H9 (cell line): ENCODE measurements around the gene SLC39A8. TPM values are rescaled to one million over a fixed set of nuclear protein-coding genes. Genes with fewer than 3 reads are reported as not detected.

Experiments used
- DNase-seq: peaks from one replicate; pipeline ENCODE4 v3.0.0-alpha.2; 2017
- H2AFZ ChIP-seq: one replicate; pipeline ENCODE4 v1.6.1; 2013; ENCODE audit warnings: mild to moderate bottlenecking, low read length, control low read depth, moderate library complexity
- H2AK5ac ChIP-seq: 2 replicates; pipeline ENCODE4 v1.6.1; 2013; ENCODE audit warnings: low read length, control low read depth, mixed read lengths; ENCODE audit not compliant: insufficient read length
- H2BK120ac ChIP-seq: one replicate; pipeline ENCODE4 v1.6.1; 2013; ENCODE audit warnings: low read depth, mild to moderate bottlenecking, low read length, control low read depth, inconsistent platforms; ENCODE audit not compliant: poor library complexity, severe bottlenecking
- H2BK12ac ChIP-seq: 2 replicates; pipeline ENCODE4 v1.6.1; 2013; ENCODE audit warnings: low read length, control low read depth, mixed read lengths, low read depth; ENCODE audit not compliant: insufficient read length
- H2BK15ac ChIP-seq: 2 replicates; pipeline ENCODE4 v1.6.1; 2013; ENCODE audit warnings: low read depth, low read length, control low read depth
- H2BK20ac ChIP-seq: one replicate; pipeline ENCODE4 v1.6.1; 2013; ENCODE audit warnings: low read depth, mild to moderate bottlenecking, low read length, control low read depth, inconsistent platforms; ENCODE audit not compliant: poor library complexity, severe bottlenecking
- H2BK5ac ChIP-seq: 2 replicates; pipeline ENCODE4 v1.6.1; 2013; ENCODE audit warnings: low read length, control low read depth, mixed read lengths; ENCODE audit not compliant: insufficient read length
- H3K14ac ChIP-seq: 2 replicates; pipeline ENCODE4 v1.6.1; 2013; ENCODE audit warnings: low read length, control low read depth; ENCODE audit not compliant: insufficient read depth
- H3K18ac ChIP-seq: 2 replicates; pipeline ENCODE4 v1.6.1; 2013; ENCODE audit warnings: low read depth, mild to moderate bottlenecking, mixed read lengths, low read length, control low read depth; ENCODE audit not compliant: insufficient read length
- H3K23ac ChIP-seq: 2 replicates; pipeline ENCODE4 v1.6.1; 2013; ENCODE audit warnings: low read length, control low read depth, mixed read lengths, low read depth; ENCODE audit not compliant: insufficient read length
- H3K23me2 ChIP-seq: 2 replicates; pipeline ENCODE4 v1.6.1; 2013; ENCODE audit warnings: low read depth, mild to moderate bottlenecking, mixed read lengths, low read length, control low read depth; ENCODE audit not compliant: insufficient read length, poor library complexity, severe bottlenecking
- H3K27ac ChIP-seq: 2 replicates; pipeline ENCODE4 v1.5.1; 2013; ENCODE audit warnings: low read length, control low read depth, mixed read lengths, low read depth; ENCODE audit not compliant: insufficient read length
- H3K27me3 ChIP-seq: 2 replicates; pipeline ENCODE4 v1.6.1; 2013; ENCODE audit warnings: low read length, control low read depth, inconsistent platforms; ENCODE audit not compliant: insufficient read depth
- H3K4ac ChIP-seq: 2 replicates; pipeline ENCODE4 v1.6.1; 2013; ENCODE audit warnings: low read depth, mild to moderate bottlenecking, control low read depth, inconsistent platforms, low read length, moderate library complexity
- H3K4me1 ChIP-seq: 2 replicates; pipeline ENCODE4 v1.6.1; 2013; ENCODE audit warnings: low read length, control low read depth, inconsistent platforms; ENCODE audit not compliant: insufficient read depth
- H3K4me2 ChIP-seq: 2 replicates; pipeline ENCODE4 v1.6.1; 2013; ENCODE audit warnings: low read length, control low read depth, mixed read lengths; ENCODE audit not compliant: insufficient read length, insufficient read depth
- H3K56ac ChIP-seq: 2 replicates; pipeline ENCODE4 v1.6.1; 2013; ENCODE audit warnings: low read depth, mild to moderate bottlenecking, mixed read lengths, low read length, control low read depth; ENCODE audit not compliant: insufficient read length
- H3K79me1 ChIP-seq: 2 replicates; pipeline ENCODE4 v1.6.1; 2013; ENCODE audit warnings: low read depth, mild to moderate bottlenecking, moderate library complexity, low read length, control low read depth, inconsistent platforms; ENCODE audit not compliant: insufficient read depth, poor library complexity, severe bottlenecking
- H3K79me2 ChIP-seq: 2 replicates; pipeline ENCODE4 v1.6.1; 2013; ENCODE audit warnings: low read length, control low read depth, inconsistent platforms; ENCODE audit not compliant: insufficient read depth
- H3K9ac ChIP-seq: 2 replicates; pipeline ENCODE4 v1.6.1; 2013; ENCODE audit warnings: low read length, control low read depth, mixed read lengths; ENCODE audit not compliant: insufficient read length; ENCODE audit errors: extremely low read depth
- H3K9me3 ChIP-seq: one replicate; pipeline ENCODE4 v1.6.1; 2013; ENCODE audit warnings: low read depth, low read length, inconsistent platforms; ENCODE audit not compliant: control insufficient read depth
- H3T11ph ChIP-seq: one replicate; pipeline ENCODE4 v1.6.1; 2013; ENCODE audit warnings: mild to moderate bottlenecking, low read length, control low read depth, inconsistent platforms
- H4K20me1 ChIP-seq: one replicate; pipeline ENCODE4 v1.6.1; 2013; ENCODE audit not compliant: control insufficient read depth, insufficient read length, insufficient read depth
- H4K5ac ChIP-seq: 2 replicates; pipeline ENCODE4 v1.6.1; 2013; ENCODE audit warnings: low read depth, mild to moderate bottlenecking, mixed read lengths, low read length, control low read depth; ENCODE audit not compliant: insufficient read length
- H4K8ac ChIP-seq: replicated peaks from 2 replicates; pipeline ENCODE4 v1.6.1; 2013; ENCODE audit warnings: low read length, control low read depth, mixed read lengths, low read depth; ENCODE audit not compliant: insufficient read length
- H4K91ac ChIP-seq: 2 replicates; pipeline ENCODE4 v1.6.1; 2013; ENCODE audit warnings: low read depth, mild to moderate bottlenecking, moderate library complexity, mixed read lengths, low read length, control low read depth; ENCODE audit not compliant: insufficient read length
- H3K27ac Mint-ChIP-seq, 3 experiments: 2 replicates in 2 of 3; 3 replicates in 1 of 3; pipeline ENCODE4 v1.8.0; 2020 to 2021; ENCODE audit warnings: mixed read lengths in 3 of 3, mild to moderate bottlenecking in 1 of 3, moderate library complexity in 1 of 3
- H3K27me3 Mint-ChIP-seq: 2 replicates; pipeline ENCODE4 v1.8.0; 2021; ENCODE audit warnings: low read depth, mild to moderate bottlenecking, moderate library complexity, mixed read lengths
- H3K36me3 Mint-ChIP-seq, 3 experiments: 2 replicates in 2 of 3; 3 replicates in 1 of 3; pipeline ENCODE4 v1.8.0; 2020 to 2021; ENCODE audit warnings: low read depth in 3 of 3, mixed read lengths in 3 of 3; ENCODE audit not compliant: insufficient read depth in 1 of 3
- H3K4me1 Mint-ChIP-seq, 2 experiments: 2 replicates each; pipeline ENCODE4 v1.8.0; 2020; ENCODE audit warnings: mixed read lengths in 2 of 2
- H3K4me3 Mint-ChIP-seq, 2 experiments: 2 replicates in 1 of 2; 3 replicates in 1 of 2; pipeline ENCODE4 v1.8.0; 2020 to 2021; ENCODE audit warnings: mild to moderate bottlenecking in 2 of 2, mixed read lengths in 2 of 2, moderate library complexity in 1 of 2
- H3K9me3 Mint-ChIP-seq, 2 experiments: 2 replicates in 1 of 2; 3 replicates in 1 of 2; pipeline ENCODE4 v1.8.0; 2020; ENCODE audit warnings: mild to moderate bottlenecking in 2 of 2, mixed read lengths in 2 of 2, moderate library complexity in 1 of 2
- WGBS: extraction: QIAGEN DNeasy Blood & Tissue Kit; methylation state at CpG from one replicate; pipeline ENCODE4 v1.1.7; 2013; ENCODE audit warnings: missing lambda C conversion rate, low lambda C conversion rate, mixed read lengths; ENCODE audit not compliant: insufficient read length; ENCODE audit errors: extremely low coverage; 5-methylcytosine and 5-hydroxymethylcytosine counted together
- total RNA-seq: library from RNA; stranded (reverse); gene quantifications from 2 replicates; pipeline ENCODE4 v1.2.1, GENCODE V29; 2021
- TF ChIP-seq, protein P1 (sequence below): fragments of 200-600 bp; sonication (generic); conservative IDR thresholded peaks from 3 replicates; pipeline ENCODE4 v1.8.0; 2021; ENCODE audit warnings: antibody characterized with exemption, mild to moderate bottlenecking

Gene SLC39A8
- total RNA-seq, 1 experiment from 2014 or later = 11.0 TPM

DNA sequence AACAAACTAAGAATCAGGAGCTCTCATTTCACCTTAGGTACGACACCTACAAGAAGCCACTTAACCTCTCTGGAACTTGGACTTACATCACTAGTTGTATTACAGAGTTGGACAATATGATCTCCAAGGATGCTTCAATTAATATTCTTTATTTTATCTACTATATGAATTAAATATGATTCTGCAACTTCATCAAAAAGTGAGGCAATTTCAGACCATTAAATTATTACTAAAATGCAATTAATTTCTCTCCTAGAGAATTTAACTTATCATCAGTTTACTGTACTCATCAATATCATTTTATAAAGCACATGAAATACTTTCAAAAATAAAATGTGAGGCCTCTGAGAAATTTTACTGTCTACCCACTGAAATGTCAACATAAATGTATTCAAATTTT lies 33.9 kb downstream of the SLC39A8 start:
- H4K5ac ChIP-seq = no peak overlapping the region
- H2BK15ac ChIP-seq = no peak overlapping the region
- H3K23me2 ChIP-seq = no peaks in the 10 kb centered on the region
- no peaks in the 10 kb centered on the region for H4K20me1 ChIP-seq
- Mint-ChIP-seq H3K4me3 (no peak overlapping the region), H3K27me3 (no peaks in the 10 kb centered on the region), H3K27ac (no peak overlapping the region), H3K4me1 (peaks cover 0 to 7% of the 10 kb centered on the region in 2 experiments; a peak in 2 of 4 replicates), H3K36me3 (no peaks in the 10 kb centered on the region; a peak in 1 of 7 replicates), H3K9me3 (no peaks in the 10 kb centered on the region)
- H3K4me2 ChIP-seq = no peak overlapping the region
- no peak overlapping the region for H2BK12ac ChIP-seq
- H3K79me2 ChIP-seq = no peaks in the 10 kb centered on the region
- WGBS = no CpG with 5 or more reads among the region's 1 CpG
- H3K27ac ChIP-seq = no peak overlapping the region
- no peak overlapping the region for H2BK5ac ChIP-seq
- H3K9me3 ChIP-seq = no peaks in the 10 kb centered on the region
- H3K9ac ChIP-seq = no peak overlapping the region
- H3K23ac ChIP-seq = no peak overlapping the region
- H4K91ac ChIP-seq = no peak overlapping the region
- no peak overlapping the region for H3K56ac ChIP-seq
- H3K27me3 ChIP-seq = no peaks in the 10 kb centered on the region
- DNase-seq = no peak
- no peak overlapping the region for H2AK5ac ChIP-seq
- no peak overlapping the region for H2BK20ac ChIP-seq
- H2BK120ac ChIP-seq = no peak overlapping the region
- no peaks in the 10 kb centered on the region; the same call in 1 of the 2 replicates for H3K4me1 ChIP-seq
- H4K8ac ChIP-seq = no peak overlapping the region
- H3K4ac ChIP-seq = no peak overlapping the region
- H3K79me1 ChIP-seq = no peaks in the 10 kb centered on the region
- no peak overlapping the region for H3K14ac ChIP-seq
- TF ChIP-seq, protein P1, sequence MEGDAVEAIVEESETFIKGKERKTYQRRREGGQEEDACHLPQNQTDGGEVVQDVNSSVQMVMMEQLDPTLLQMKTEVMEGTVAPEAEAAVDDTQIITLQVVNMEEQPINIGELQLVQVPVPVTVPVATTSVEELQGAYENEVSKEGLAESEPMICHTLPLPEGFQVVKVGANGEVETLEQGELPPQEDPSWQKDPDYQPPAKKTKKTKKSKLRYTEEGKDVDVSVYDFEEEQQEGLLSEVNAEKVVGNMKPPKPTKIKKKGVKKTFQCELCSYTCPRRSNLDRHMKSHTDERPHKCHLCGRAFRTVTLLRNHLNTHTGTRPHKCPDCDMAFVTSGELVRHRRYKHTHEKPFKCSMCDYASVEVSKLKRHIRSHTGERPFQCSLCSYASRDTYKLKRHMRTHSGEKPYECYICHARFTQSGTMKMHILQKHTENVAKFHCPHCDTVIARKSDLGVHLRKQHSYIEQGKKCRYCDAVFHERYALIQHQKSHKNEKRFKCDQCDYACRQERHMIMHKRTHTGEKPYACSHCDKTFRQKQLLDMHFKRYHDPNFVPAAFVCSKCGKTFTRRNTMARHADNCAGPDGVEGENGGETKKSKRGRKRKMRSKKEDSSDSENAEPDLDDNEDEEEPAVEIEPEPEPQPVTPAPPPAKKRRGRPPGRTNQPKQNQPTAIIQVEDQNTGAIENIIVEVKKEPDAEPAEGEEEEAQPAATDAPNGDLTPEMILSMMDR = no peak
- H3T11ph ChIP-seq = no peak overlapping the region
- H3K18ac ChIP-seq = no peak overlapping the region
- H2AFZ ChIP-seq = no peak overlapping the region
